Endometrium (tissue), 2 donors: ENCODE measurements around the gene ARL4D.
"Not testable (repeated sequence)": the region's sequence is repeated elsewhere in the genome, so short reads cannot be mapped to it uniquely, and the experiment has no call there.

Experiments
- FAIRE-seq: peaks from 2 replicates; lab custom pipeline; 2012; peaks lifted over from hg19 to GRCh38; lab: Jason Lieb, UNC
- donor health status: control.
- donor health status: control.

The ARL4D gene

DNA sequence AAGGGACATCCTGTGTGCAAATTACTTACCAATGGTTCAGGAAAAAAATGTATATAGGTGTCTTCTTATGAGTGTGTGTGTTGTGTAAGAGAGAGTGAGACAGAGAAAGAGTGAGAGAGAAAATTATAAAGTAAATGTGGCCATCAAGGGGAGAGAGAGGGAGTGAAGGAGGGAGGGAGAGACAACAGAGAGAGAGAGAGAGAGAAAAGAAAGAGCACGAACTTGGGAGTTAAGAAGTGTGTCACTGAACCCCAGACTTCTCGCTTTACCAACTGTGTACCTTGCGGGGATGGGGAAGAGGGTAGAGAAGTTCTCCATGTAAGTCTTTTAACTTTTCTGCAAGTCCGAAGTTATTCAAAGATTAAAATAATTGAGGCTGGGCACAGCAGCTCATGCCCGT, 28.8 kb upstream of the ARL4D start:
- no peak for FAIRE-seq

DNA sequence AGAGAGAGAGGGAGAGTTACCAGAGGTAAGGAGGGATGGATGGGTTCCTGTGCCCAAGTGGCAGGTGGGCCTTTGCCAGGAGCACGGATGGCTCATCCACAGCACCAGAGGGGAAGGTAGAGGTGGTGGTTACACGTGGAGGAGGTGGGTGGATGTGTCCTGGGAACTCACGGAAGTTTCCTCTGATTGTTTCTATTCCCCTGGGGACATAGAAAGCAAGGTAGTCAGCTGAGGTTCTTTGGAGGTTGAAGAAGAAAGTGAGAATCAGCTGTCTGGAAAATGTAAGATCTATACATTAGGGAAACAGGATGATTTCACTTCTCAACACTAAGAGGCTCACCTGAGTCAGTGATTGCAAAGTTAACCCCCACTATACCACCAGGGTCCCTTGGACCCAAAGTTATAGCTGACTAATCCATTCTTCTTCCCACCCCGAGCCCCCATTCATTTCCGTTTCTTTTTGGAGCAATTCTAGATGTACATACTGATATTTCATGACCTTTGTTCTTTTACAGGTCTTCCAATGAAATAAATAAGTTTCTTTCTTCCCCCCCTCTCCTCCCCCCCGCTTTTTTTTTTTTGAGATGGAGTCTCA, 27.5 kb upstream of the ARL4D start:
- no peak for FAIRE-seq

DNA sequence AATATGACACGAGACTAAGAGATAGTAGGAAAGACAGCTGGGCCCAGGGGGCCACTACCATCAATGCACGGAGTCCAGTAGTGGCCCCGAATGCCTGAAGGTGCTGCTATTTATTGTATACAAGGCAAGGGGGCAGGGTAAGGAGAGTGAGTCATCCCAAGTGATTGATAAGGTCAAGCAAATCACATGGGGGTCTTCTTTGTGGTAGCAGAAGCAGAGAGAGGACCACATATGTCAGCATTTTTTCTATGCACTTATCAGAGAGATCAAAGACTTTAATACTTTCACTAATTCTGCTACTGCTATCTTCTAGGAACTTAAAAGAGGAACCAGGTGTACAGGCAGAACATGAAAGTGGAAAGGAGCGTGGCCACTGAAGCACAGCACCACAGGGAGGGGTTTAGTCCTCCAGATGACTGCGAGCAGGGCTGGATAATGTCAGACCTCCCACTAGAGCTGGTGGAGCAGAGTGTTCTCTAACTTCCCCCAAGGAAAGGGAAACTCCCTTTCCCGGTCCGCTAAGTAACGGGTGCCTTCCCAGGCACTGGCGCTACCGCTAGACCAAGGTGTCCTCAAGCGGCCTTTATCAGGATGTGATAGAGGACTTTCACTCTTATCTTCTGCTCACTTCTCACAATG, 26.4 kb upstream of the ARL4D start:
- FAIRE-seq, result no peak

DNA sequence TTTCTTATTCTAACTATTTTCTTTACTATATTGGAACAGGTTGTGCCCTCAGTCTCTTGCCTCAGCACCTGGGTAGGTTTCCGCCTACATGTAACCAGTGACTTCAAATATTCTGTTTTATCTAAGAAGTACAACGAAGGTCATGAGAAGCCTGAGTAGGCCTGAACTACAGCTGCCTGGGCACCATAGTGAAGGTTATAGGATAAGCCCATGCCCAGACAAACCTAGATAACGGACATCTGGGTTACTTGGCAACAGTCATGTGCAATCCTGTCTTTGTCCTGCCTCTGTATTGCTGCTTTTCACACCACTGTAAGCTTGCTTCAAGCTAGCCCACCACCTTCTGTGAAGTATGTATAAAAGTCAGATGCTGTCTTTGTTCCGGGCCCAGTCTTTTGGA, 25.4 kb upstream of the ARL4D start:
- no peak for FAIRE-seq

DNA sequence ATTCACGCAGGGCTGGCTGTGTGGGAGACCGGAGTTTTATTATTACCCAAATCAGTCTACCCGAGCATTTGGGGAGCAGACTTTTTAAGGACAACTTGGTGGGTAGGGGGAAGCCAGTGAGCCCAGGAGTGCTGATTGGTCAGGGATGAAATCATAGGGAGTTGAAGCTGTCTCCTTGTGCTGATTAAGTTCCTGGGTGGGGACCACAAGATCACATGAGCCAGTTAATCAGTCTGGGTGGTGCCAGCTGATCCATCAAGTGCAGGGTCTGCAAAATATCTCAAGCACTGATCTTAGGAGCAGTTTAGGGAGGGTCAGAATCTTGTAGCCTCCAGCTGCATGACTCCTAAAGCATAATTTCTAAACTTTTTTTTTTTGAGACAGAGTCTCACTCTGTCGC, 22.9 kb upstream of the ARL4D start:
- FAIRE-seq, result not testable (repeated sequence)

DNA sequence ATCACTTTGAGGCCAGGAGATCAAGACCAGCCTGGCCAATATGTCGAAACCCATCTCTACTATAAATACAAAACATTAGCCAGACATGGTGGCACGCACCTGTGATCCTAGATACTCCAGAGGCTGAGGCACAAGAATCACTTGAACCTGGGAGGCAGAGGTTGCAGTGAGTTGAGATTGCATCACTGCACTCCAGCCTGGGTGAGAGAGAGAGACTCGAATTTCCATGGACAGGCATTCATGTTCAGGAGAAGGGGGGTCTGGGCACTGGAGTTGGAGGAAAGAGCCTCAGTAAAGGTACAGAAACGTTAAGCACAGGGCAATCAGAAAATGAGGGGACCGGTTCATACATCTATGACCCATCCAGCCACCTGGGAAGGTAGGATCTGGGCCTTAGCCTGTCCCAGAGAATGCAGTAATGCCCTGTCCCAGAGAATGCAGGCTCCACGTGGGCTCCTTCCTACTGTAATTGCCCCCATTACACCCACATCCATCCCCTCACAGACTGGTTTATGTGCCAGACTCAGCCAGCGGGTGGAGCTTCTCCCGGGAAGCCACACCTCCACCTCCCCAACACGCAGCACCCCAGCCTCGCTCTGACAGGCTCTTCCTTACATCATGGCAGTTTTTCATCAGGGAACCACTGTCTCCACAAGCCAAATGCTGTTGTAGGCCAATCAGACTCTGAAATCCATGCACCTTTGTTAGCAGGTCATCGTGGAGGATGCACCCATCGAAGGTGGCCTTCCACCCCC, 21.6 kb upstream of the ARL4D start:
- no peak for FAIRE-seq

DNA sequence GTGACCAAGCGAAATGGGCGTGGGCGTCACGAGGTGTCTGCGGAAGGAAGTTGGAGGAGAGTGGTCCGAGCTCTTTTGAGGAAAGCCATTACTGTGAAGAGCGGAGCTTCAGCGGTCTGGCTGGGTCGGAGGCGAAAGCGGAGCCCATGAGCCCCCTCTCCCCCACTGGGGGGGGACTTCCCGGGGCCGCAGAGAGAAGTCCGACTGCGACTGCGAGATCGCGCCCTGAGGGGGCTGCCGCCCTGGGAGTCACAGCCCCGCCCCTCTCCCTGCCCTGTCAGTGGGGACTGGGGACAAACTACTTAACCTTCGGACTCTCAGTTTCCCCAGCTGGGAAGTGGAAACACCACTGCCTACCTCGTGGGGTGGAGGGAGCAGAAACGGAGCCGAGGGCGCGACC, 20.0 kb upstream of the ARL4D start:
- FAIRE-seq, result no peak

DNA sequence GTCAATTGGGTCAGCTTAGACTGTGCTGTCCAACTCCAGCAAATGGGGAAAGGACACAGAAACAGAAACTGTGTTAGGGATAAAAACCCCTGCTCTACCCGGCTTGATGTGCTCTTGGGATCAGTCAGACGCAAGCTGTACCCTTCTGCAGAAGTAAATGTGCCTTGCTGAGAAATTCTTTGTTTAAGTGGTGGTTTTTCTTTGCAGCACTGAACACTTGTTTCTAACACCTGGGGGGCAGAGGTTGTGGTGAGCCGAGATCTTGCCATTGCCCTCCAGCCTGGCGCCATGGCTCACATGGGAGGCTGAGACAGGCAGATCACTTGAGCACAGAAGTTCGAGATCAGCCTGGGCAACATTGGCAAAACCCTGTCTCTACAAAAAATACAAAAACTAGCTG, 18.5 kb upstream of the ARL4D start:
- FAIRE-seq, result no peak

DNA sequence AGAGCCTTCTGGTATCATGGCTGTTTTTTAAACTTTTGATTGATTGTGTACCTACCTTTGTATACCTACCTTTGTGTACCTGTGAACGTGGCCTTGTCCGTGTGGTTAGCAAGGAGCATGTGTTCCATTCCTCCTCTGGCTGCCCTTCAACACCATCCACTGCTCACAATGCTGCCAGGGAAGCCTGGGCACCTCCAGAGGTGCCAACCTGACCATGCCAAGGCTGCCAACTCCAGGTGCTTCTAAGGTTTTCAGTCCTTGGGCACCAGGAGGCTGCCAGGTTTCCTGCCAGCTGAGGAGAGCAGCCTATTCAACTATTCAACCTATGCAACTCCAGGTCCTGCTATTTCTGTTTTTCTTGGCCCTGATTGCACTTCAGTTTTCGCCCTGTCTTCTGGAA, 17.6 kb upstream of the ARL4D start:
- no peak for FAIRE-seq

DNA sequence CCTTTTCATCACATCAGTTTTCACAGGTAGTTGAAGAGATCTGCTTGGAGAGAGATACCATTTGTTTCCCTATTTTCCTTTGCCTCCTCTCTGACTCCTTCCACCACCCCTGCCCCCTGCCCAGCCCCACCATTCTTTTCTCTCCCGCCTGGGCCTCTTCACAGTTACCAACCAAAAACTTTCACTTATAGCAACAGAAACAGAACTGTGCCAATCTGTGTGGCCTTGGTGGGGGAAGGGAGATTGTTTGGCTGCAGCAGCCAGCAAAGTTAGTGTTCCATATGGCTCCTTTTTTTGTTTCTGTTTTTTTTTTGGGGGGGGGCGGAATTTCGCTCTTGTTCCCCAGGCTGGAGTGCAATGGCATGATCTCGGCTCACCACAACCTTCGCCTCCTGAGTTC, 17.2 kb upstream of the ARL4D start:
- FAIRE-seq, result no peak

DNA sequence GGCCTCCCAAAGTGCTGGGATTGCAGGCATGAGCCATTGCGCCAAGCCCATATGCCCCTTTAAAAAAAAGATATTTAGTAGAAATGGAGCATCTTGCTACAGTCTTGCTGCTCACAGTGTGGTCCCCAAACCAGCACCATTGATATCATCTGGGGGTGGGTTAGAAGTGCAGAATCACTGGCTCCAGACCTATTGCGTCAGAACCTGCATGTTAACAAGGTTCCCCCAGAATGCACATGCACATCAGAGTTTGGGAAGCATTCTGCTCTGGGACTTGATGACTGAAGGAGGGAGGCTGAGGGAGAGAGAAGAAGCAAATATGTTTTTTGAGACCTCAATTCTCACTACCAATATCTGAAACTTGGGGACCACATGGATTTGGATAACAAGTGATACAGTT, 16.0 kb upstream of the ARL4D start:
- FAIRE-seq, result no peak

DNA sequence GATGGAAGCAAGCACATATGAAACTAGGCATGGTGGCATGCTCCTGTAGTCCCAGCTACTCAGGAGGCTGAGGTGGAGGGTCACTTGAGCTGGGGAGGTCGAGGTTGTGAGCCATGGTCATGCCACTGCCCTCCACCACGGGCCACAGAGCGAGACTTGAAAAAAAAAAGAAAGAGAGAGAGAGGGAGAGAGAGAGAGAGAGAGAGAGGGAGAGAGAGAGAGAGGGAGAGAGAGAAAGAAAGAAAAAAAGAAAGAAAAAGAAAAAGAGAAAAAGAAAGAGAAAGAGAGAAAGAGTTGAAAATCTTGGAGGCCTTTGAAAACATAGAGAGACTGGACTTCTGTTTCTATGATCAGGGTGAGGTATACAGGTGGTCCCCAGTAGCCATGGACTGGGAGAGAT, 15.4 kb upstream of the ARL4D start:
- no peak for FAIRE-seq

DNA sequence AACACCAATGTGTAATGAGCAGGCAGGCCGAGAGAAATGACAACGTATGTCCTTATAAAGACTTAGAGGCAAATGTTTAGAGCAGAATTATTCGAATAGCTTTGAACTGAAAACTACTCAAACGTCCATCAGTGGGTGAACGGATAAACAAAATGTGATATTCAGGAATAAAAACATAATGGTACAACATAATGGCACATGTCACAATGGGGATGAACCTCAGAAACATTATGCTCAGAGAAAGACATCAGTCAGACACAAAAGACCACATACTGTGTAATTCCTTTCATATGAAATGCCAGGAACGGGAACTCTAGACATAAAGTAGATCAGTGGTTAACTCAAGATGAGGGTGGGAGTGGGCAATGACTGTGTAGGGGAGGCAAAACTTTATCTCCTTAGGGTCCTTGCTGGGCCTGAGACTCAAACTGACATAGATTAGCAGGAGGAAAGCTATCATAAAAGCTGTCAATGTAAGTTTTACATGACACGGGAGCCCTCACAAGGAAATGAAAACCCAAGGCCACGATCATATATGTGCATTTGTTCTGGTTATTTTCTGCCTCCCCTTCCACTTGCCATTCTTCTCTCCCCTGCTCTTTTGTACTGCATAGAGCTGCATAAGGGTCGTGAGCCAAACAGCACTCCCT, 14.8 kb upstream of the ARL4D start:
- FAIRE-seq, result no peak

DNA sequence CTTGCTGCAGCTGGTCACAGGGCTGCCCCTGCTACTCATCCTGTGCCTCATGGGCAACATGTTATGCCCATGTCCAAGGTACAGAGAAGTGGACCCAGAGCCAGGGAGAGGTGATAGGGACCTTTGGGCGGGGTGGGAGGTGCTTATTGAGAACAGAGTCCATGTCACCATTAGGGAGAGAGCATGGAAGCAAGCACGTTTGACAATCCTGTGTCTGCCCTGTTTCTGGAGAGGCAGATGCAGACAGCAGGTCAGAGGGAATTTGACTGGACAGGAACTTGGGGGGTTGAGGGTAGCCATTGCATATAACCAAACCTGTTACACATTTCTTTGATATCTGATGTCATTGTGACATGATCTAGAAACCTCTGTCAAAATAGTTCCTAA, 14.3 kb upstream of the ARL4D start:
- no peak for FAIRE-seq

DNA sequence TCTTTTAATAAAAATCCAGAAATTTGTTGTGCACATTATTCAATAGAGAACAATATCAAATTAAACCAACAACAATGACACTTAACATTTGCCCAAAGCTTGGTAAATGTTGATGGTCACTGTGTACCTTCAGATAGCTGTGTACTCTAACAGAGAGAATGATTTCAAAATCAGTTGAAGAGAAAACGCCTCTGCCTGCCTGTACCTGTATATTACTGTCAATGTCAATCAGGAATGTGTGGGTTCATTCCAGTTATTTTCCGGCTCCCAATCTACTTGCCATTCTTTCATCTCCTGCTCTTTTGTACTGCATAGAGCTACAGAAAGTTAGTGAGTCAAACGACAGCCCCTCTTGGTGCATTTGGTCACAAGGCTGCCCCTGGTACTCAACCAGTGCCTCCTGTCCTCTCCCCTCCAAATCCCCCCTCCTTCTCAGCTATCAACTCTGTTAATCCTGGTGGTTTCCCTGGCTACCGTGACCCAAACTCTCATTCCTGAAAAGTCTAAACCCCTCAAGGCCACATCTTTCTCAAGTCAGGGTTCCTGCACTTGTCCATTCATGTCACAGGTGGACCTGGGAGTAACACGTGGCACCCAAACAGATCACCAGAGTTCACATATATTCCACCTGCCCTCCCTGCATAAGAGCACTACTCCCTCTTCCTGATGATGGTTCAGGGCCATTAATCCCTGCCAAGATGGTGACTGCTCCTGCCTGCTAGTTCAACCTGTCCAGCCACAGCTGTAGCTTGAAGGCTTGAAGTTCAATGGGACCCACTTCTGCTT, 13.6 kb upstream of the ARL4D start:
- FAIRE-seq, result no peak

DNA sequence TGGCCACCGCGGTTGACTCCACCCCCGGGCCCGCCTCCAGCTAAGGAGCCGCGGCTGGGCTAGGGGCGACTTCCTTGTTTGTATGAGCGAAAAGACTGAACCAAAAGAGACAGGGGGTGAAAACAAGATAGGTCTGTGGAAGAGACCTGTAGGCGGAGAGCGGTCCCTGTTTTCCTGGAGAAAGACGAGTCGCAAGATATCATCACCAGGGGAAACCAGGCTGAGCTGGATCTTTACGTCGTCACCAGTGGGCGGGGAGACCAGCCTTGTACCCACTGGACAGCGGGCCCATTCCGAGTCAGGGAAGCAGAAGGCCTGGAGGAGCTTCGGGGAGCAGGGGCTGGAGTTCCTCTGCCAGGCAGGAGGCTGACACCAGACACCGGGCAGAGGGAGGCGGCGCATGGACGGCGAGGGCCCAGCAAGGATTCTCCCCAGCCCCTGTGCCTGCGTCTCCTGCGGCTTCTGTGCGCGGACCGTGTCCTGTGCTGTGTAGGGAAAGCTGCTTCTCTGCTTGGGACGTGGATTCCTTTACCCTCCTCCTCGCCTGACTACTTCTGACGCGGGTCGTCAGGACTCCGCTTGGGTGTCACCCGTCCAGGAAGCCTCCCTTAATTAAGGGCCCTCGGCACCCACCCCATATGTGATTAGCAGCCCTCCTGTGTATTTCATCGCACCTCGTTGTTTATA, 10.3 kb upstream of the ARL4D start:
- FAIRE-seq, result peak; percentile 85

DNA sequence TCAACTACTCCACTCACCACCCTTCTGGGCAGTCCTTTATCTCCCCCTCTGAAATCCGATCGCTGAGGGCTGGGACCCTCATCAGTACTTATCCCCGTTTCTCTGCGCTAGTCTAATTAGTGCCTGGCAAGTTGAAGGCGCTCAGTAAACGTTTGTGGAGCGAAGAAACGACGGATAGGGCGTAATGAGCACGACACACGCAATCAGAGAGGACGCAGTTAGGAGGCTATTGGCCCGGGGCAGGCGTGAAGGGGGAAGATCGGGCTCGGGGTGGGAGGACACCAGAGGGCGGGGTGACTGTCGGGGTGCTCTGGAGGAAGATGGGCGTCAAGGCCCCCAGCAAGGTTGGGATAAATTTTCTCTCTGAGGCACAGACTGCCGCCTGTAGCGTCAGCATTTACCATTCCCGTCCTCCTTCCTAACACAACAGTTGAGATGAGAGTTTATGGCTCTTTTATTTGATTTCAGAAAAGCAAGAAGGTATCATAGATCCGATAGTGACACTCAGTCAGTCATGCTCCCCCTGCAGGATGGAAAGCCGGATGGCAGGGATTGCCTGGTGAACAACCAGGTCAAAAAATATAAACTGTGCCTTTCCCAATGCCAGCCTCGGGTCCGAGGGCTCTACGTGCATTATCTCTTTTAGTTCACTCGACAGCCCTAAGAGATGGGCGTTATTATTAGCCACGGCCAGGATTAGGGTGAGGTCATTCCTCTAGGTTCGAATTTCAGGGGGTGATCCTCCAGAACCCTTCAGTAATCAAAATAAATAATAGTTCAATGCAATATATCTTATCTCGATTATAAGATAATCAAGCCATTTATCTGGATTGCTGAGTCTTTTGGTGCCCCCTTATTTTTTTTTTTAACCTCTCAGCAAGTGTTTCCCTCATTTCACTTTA, 9.5 kb upstream of the ARL4D start:
- FAIRE-seq, result no peak

DNA sequence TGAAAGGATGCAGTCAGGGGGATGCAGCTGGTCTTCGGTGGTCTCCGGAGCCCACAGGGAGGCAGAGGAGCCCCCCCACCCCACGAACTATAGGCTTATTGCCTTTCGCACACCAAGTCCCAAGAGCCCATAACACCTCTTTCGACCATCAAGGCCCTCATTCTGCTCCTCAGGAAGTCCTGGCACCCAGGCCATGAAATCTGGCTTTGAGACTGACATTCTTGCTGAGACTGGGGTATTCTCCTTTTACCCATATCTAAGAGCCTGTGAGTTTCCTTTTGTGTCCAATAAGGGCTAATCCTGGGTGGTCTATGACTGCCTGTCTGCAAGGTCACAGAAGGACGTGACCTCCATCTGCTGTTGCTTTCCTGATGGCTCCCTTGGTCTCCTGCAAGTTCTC, 6.4 kb upstream of the ARL4D start:
- no peak for FAIRE-seq

DNA sequence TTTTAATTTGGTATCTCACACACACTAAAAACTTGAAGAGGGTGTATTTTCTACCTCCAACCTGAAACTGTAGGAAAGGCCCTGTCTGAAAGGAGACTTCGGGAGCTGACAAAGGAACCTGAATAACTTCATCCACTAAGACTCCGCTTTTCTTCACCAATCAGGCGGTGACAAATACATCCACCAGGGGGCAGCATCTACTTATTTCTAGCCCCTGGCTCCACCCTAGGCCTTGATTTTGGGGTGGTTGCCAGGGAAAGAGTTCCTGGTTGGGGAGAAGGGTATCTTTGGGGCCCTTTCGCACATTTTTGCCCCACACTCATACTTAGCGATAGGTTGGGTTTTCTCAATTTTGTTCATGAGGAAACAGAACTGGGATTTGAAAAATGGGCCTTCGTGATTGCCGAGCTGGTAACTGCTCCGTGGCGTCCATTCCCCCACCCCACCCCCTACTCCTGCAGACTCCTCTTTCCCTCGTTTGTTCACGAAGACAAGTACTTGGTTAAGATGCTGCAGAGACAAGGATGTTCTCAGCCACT, 4.8 kb upstream of the ARL4D start:
- FAIRE-seq, result peak; percentile 60

DNA sequence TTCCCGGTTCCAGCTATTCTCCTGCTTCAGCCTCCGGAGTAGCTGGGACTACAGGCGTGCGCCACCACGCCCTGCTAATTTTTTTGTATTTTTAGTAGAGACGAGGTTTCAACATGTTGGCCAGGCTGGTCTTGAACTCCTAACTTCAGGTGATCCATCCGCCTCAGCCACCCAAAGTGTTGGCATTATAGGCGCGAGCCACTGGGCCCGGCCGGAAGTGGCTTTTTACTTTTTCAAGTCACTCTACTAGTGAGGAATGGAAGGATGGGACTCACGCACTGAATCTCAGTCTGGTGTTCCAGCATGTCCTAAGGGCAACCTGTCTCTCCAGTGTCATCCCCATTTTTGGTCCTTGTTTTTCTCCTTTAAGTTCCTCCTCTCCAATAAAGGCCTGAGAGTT, 4.1 kb upstream of the ARL4D start:
- not testable (repeated sequence) for FAIRE-seq

DNA sequence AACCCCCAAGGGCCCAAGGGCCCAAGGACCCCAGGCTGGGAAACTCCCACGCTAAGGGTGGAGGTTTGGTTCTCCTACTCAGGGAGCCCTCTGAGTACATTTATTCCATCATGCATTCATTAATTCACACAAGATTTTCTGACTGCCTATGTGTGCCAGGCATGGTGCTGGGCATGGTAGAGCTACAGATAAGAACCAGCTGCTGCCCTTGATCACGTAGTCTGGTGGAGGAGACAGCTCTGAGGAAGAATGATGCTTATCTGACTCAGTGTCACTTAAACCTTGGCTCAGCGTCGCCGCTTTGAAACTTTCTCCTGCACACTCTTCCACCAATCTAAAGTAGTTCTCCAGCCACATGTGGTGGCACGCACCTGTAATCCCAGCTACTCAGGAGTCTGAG, 3.6 kb upstream of the ARL4D start:
- no peak for FAIRE-seq
